Measurements from ENCODE around the gene IL1RAP.

- no peak for TF ChIP-seq CTCF (IDR thresholded peaks at IDR 0.05)
- TF ChIP-seq EP300 (IDR thresholded peaks at IDR 0.05) = no peak
- no peak for TF ChIP-seq POLR2A (IDR thresholded peaks at IDR 0.05; ENCODE audit: low read depth)
Observed at GRCh38 chr3:190506271-190506670, 7.6 kb upstream of the IL1RAP start.

Measured in esophagus muscularis mucosa (tissue), 4 donors.